ENCODE measurements around the gene LINGO1.

Gene LINGO1

DNA sequence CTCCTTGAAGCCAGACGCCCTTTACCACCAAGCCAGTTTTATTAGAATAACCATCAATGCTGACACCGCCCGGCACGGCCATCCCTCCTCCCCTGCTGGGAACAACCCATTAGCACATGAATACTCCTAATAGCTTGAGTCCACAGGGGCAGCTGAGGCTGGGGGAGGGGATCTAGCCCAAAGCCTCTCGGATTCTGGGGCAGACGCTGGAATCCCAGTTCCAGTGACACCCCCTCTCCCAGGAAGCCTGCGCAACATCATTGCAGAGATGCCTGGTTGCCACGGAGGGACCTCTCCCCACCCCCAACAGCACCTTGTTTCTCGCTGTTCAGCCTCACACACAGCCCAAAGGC lies 1.2 kb upstream of the LINGO1 start:
- no peak for DNase-seq (ENCODE audit: insufficient read length, low spot score)
- FAIRE-seq: no peak

DNA sequence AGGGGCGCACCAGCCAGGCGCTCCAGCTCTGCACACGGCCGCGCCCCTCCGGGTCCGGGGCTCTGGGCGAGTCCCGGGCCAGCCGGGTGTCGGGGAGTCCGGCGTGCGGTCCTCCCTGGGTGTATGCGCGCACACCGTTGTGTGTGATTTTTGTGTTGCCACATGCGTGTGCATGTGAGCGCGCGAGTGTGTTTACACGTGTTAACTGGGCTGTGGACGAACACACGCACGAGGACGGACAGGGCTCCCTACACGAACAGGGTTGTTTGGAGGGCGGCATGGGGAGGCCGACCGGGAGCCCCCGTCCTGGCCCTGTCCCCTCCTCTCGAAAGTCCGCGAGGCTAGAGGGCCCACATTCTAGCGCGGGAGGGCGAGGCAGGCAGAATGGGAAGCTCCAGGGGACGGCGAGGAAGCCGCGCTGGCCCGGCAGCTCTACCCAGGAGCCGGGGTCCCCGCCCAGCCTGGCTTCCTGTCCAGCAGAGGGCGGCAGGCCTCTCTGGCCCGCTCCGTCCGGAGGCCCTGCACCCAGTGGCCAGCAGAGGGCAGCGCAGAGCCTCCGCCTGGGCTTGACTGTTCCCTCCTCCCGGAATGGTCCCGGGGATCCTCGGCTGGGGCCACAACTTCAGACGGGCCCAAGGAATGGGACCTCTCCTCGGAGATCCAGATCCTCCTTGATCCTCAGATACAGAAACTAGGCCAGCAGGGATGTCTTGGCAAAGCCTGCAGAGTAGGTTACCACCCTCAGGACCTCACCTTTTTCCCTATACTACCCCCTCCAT lies 611 bp upstream of the LINGO1 start:
- DNase-seq (ENCODE audit: insufficient read length, low spot score) (peak; percentile 99), FAIRE-seq (peak; percentile 74)

DNA sequence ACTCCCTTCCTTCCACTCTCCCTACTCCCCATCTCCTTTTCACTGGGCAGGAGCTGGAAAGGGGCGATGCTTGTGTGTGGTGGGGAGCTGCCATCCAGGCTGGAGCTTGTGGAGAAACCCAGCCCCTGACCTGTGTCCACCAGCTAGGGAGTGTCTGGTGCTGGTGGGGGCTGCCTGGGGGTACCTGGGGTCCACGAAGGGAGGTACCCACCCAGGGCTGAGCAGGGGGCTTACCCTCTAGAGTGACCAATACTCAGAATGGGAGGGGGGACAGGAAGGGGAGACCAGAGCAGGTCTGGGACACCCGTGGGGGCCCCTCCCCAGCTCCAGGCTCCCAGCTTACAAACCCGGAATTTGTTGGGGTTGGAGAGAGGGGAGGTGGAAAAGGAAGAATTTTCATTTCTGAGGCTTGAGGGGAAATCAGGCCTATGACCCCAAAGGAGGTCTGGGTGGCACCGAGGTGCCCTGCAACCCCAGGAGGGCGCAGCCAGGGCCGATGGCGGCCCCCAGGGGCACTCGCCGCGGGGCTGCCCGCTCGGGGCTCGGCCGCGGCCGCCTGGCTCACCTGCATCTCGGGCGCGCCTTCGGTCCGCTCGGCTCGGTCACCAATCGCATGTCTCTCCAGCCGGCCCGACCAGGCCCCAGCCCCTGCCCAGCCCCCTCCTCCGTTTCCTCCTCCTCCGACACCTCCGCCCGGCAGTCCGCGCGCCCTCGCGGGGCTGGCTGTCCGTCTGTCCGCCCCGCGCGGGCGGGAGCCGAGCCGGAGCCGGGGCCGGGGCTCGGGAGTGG lies 773 bp downstream of the LINGO1 start:
- FAIRE-seq (no peak), DNase-seq (ENCODE audit: insufficient read length, low spot score) (no peak)

DNA sequence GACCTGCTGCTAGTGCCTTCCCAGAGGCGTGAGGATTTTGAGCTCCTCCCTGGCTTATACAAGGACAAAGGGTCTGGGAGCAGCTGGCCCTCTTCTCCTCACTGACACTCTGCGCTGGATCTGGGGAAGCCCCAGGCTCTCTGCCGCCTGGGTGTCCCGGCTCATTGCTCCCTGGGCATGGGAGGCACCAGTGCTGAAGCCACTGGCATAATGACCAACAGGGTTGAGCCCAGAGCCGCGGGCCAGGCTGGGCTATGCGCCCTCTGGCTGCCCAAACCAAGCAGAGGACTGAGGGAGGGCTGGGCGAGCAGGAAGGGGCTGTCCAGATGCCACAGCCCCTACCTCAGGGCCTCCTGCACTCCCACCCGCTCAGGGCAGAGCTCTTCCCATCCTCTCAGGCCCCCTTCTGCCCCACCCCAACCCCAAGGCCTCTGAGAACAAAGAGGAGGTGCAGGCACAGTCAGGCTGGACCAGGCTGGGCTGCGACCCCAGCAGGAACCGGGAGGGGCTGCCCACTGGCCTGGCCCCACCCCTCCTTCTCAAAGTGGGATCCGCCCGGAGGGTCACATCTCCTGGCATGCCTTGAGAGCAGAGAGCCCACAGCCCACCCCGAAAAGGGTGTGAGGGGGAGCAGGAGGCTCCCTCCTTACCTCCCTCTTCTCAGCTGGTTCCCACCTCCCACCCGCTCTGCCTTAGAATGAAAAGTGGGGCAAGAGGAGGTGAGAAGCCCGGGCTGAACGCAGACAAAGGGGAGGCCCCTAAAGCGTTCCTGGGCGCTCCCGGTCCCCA lies 1.6 kb downstream of the LINGO1 start:
- DNase-seq (ENCODE audit: insufficient read length, low spot score) (no peak), FAIRE-seq (no peak)

DNA sequence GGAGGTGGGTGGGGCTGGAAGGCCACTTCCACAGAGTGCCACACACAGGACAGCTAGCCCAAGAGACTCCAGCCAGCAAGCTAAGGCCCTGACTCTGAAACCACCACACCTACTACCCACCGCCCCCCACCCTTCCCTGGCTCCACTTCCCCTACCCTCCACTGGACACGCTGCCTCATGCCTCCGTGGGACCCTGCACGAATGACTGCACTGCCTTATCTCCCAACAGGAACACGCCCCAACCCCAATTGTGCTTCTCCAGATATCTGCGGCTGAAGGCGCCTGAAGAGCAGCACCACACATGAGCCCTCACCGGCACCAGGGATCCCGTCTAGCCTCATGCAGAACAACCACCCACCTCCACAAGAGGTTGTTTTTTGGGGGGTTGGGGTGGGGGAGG lies 2.7 kb downstream of the LINGO1 start:
- DNase-seq (ENCODE audit: insufficient read length, low spot score): no peak
- no peak for FAIRE-seq

DNA sequence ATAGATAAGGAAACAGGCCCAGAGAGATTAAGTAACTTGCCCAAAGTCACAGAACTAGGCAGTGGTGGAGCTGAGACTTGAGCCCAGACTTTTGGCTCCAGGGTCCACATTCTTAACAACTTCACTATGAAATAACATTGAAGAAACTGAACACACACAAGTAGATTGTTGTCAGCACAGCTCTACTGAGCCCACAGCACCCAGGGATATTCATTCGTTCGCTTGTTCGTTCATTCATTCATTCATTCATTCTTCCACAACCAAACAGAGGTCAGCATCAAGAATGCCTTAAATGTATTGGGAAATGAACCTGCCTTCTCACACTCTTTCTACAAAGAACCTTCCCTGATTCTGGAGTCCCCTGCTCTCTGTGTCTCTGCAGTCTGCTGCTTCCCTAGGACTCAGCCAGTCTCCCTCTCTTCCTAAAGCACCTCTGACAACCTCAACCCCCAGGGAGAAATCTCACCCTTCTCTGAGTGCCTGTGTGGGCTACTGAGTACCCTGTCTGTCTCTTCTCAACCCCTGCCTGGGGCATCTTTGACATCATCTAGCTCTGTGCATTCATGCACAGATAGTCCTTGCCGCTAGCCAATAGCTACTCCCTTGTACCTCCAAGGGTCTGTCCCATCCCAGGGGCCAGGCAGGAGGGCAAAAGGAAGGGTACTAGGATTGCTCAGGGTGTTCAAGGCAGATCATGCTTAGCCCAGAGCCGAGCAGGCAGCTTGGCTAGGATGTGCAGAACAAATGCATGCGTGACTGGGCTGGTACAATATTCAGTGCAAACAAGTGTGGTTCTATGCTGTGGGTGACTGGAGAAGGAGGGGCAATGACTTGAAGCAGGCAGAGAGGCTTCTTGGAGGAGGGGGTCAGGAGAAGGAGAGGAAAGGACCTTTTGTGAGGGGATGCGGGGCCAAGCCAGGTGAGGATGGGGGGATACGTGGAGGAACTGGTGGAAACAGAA lies 3.4 kb downstream of the LINGO1 start:
- DNase-seq (ENCODE audit: insufficient read length, low spot score): no peak

DNA sequence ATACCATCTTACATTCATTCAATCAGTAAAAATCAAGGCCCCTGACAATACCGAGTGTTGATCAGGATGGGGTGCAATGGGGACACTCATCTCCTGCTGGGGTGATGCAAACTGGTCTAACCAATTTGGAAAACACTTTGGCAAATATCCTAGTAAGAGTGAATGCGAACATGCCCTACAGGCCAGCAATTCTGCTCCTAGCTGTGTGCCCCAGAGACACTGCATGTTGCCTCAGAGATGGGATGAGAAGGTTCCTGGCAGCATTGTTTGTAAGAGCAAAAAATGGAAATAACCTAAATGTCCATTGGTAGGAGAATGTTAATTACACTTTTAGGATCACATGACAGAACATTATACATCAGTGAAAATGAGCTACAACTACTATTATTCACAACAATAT lies 4.7 kb downstream of the LINGO1 start:
- FAIRE-seq: no peak
- DNase-seq (ENCODE audit: insufficient read length, low spot score): no peak

More for the DNA sequence above, 3.4 kb downstream of the LINGO1 start:
- no peak for FAIRE-seq

DNA sequence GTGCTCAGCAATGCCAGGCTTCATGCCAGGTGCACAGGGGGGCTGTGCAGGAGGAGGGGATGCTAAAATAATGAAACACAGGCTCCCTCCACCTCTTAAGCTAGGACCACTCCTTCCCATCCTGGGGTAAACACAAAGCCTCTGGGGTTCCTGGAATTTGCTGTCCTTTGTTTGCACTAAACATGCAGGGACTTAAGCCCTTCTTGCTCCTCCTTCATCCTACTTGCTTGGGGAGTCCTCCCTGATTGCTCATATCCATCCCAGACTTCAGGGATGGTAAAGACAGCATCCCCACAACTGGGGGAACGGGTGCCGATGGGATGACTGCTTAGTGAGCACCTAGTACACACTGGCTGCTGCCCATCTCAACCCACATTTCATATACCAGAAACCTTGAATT lies 5.1 kb downstream of the LINGO1 start:
- no peak for FAIRE-seq
- no peak for DNase-seq (ENCODE audit: insufficient read length, low spot score)

DNA sequence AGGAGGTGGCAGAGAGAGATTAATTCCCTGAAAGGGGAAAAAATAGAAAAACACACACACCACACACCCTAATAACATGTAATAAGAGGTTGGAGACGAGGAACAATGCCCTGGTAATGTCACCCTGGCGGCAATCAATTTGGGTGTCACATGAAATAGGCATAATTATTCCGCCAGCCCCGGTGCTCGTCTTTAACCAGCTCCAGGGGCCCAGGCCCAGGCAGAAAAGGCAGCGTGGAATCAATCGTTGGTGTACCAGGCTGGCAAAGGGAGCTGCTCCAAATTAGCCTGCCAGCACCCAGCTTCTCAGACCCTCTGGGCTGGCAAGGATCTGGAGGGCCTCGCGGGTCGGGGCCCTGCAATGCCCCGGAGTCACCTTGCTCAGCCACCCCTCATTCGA lies 5.6 kb downstream of the LINGO1 start:
- FAIRE-seq: no peak
- no peak for DNase-seq (ENCODE audit: insufficient read length, low spot score)

DNA sequence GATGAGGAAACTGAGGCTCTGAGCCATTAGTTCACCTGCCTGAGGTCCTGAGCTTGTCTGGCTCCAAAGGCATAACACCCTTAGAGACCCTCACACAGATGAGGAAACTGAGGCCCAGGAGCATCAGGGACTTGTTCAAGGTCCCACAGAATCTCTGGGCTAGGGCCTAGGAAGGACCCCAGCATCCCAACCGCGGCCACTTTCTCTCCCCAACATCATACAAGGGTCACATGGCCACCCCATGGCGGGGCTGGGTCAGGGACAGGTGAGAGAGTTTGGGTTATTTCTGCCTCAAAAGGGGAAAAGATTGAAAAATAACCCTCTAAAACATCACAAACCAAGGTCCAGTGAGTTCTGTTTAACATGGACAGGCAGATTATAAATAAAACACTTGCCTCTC lies 6.7 kb downstream of the LINGO1 start:
- FAIRE-seq: no peak
- DNase-seq (ENCODE audit: insufficient read length, low spot score): no peak

DNA sequence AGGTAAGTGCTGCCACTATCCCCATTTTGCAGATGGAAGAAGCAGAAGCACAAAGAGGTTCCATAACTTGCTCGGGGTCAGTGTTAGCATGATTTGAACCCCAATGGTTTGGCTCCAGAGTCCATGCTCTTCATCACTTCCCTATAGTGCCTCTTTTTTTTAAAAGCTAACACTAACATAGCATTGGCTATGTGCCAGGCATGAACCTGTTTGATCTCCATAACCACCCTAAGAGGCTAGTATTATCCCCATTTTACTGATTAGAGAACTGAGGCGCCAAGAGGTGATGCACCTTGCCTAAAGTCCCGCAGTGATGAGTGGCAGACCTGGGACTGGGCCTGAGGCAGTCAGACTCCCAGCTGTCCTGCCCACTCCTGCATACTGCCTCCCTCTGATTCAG lies 7.3 kb downstream of the LINGO1 start:
- FAIRE-seq (no peak), DNase-seq (ENCODE audit: insufficient read length, low spot score) (no peak)

DNA sequence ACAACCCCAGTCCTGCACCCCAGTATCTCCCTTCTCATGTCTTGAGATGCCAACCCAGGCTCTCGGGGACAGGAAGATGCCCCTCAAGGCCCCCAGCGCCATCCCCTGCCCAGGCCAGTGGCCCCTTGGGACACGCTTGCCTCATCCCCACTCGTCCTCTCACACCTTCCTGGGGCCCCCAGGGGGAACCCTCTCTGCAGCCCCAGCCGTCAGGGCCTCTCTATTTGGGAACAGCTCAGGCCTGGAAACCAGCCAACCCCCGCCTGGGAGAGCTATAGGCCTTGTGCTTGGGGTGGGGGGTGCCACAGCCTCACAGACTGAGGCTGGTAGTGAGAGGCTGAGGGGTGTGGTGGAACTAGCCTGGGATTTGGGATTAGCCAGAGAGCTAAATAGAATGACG lies 7.8 kb downstream of the LINGO1 start:
- FAIRE-seq (no peak), DNase-seq (ENCODE audit: insufficient read length, low spot score) (no peak)

DNA sequence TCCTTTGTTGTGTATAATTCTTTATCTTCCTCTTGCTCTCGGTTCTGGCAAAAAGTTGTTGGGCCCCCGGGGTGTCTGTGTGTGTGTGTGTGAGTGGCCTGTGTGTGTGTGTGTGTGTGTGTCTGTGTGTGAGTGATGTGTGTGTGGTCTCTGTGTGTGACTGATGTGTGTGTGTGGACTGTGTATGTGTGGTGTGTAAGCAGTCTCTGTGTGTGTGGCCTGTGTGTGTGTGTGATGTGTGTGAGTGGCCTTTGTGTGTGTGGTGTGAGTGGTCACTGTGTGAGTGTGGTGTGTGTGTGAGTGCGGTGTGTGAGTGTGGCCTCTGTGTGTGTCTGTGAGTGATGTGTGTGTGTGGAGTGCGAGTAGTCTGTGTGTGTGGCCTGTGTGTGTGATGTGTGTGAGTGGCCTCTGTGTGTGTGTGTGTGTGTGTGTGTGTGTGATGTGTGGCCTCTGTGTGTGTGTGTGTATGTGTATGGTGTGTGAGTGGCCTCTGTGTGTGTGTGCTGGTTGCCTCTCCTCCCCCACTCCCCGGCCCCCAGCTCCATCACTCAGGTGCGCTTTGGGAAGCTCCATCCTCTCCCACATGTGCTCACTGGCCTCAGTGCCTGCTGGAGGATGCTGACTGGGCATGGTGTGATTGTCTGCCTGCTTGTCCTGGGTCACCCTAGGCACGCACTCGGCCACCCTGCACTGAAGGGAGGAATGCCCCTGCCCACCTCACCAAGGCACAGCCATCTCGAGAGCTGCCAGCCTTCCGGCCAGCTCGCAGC lies 8.8 kb downstream of the LINGO1 start:
- FAIRE-seq: no peak
- DNase-seq (ENCODE audit: insufficient read length, low spot score): no peak

DNA sequence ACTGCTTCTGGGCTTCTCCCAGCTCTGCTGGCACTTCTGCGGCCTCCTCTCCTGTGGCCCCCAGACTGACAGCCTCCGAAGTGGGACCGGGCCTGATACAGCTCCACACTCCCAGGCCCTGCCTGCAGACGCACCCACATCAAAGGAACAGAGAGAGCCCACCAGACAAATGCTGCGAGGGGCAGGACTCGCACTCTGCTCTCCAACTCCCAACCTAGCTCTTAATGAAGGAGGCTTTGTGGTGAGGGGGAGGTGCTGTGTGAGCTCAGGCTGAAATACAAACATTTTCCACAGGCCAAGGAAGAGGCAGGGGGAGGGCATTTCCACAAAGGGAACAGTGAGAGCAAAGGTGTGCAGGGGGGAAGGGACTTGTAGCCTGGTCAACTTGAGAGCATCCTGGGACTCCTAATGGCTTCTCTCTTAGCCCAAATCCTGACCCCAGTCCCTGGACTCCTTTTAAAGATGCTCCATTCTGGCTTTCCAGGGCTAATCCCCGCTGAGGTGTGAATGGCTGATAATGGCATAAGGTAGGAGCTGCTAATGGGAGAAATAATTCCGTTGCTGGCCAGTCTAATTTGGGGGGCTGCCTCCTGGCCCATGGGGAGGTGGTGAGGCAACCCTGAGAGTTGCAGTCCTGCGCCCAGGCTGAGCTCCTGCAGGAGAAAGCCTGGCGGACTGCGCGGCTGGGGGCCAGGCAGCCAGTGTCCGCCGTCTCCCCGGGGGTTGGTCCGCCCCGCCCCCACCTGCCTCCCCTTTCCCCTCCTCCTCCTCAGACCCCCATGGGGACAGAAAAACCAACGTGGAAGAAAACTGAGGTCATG lies 9.6 kb downstream of the LINGO1 start:
- DNase-seq (ENCODE audit: insufficient read length, low spot score) (no peak), FAIRE-seq (no peak)

DNA sequence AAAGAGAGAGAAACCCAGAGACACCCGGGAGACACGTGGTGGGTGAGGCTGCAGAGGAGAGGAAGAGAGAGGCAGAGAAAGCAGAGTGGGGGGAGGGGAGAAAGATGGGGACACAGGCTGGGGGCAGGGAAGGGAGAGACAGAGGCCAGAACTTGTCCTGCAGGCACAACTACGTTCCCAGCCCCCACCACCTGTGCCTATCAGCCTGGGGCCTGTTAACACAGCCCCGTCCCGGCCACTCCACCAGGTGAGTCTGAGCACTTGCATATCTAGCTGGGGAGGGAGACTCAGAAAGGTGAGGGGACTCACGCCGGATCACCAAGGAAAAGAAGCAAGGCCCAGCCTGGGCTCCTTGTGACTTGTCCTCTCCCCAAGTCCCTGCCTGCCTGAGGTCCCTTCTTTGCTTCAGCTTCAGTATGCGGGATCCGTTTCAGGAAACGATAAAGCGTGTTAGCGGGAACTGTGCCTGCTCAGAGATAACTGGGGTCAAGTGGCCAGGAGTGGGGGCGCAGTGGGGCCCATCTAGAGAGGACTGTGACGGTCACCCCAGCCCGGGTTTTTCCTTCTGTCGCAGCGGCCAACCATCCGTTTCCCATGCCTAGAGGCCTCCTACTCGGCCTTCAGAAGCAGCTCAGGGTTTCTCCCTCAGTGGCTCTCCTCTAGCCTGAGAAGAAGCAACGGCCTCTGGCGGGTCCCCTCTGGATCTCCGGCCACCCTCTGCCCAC lies 10.3 kb downstream of the LINGO1 start:
- no peak for FAIRE-seq
- no peak for DNase-seq (ENCODE audit: insufficient read length, low spot score)

DNA sequence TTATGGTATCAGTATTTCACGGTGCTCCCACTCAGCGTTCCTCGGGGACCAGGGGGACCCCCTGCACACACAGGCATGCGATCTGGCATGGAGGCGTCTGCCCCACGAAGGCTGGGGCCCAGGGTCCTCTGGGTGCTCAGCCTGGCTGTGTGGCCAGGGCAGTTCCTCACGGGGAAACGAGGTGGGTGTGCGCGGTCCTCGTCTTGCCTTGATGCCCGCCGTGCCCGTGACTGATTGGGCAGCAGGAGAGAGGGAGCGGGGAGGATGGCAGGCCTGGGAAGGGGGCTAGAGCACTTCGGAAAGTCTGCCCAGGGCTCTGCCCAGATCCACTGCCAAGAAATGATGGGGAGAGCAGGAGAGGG lies 10.9 kb downstream of the LINGO1 start:
- no peak for FAIRE-seq
- DNase-seq (ENCODE audit: insufficient read length, low spot score): no peak

DNA sequence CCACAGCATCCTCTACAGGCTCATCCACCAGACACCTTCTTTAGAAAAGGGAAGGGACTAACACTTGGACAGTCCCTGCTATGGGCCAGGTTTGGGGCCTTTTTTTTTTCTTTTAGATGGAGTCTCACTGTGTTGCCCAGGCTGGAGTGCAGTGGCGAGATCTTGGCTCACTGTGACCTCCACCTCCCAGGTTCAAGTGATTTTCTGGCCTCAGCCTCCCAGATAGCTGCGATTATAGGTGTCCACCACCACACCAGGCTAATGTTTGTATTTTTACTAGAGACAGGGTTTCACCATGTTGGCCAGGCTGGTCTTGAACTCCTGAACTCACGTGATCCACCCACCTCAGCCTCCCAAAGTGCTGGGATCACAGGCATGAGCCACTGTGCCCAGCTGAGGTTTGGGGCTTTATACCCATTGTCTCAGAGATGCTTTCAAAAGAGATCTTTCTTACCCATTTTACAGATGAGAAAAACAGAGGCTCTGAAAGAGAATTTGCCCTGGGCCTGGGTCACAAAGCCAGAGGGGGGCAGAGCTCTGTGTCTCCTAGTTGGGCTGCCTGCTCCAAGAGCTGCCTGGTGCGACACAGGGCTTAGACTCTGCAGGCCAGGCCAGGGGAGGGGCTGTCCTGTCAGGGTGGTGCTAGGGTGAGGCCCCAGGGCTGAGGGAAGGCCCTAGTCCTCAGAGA lies 11.6 kb downstream of the LINGO1 start:
- DNase-seq (ENCODE audit: insufficient read length, low spot score) (no peak), FAIRE-seq (no peak)

DNA sequence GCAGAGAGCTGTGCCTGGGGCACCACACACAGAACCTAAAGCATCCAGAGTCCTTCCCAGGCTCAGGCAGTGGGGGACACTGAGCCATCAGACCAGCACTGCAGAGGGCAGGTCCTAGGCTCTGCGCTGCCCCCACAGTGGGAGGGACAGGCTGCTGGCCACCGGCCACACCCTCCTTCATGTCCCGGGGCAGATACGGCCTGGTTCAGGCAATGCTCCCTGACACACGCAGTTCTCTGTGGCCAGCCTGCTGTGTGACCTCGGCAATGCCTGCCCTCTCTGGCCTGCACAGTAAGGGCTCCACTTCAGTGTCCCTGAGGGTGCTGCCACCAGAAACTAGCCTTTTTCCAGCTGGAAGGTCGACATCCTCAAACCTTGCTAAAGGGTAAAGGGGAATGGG lies 12.4 kb downstream of the LINGO1 start:
- no peak for DNase-seq (ENCODE audit: insufficient read length, low spot score)
- no peak for FAIRE-seq

Measured in GM19239 (cell line).